Gastrocnemius medialis (tissue), 4 donors: ENCODE measurements around the gene PSMD14. TPM values are rescaled to one million over a fixed set of nuclear protein-coding genes. Genes with fewer than 3 reads are reported as not detected.
A peak's percentile ranks its signal among the peaks of the same experiment; 100 is the strongest.

Experiments used
- ATAC-seq, 2 donors: fragments of 150-250 bp; one replicate each; pipeline ENCODE4 v1.9.1; 2016
- DNase-seq, 2 donors: peaks; one replicate each; pipeline ENCODE4 v3.0.0-alpha.2; 2019
- H3K27ac ChIP-seq, 4 donors: fragments of 200-600 bp; sonication (generic); 1 replicate in 1 of 4; 2 replicates in 3 of 4; pipeline ENCODE4 v1.5.1; 2016 to 2018; ENCODE audit warnings: mild to moderate bottlenecking in 2 of 4, moderate library complexity in 1 of 4
- H3K27me3 ChIP-seq, 3 donors: fragments of 200-600 bp; sonication (generic) in 2 of 3; 1 replicate in 1 of 3; 2 replicates in 2 of 3; pipeline versions ENCODE4 v1.5.1 to v1.6.0; 2016 to 2019; ENCODE audit warnings: mild to moderate bottlenecking in 1 of 3, moderate library complexity in 1 of 3
- H3K36me3 ChIP-seq, 2 donors: fragments of 200-600 bp; sonication (generic) in 1 of 2; one replicate each; pipeline ENCODE4 v1.5.1; 2017 to 2018
- H3K4me1 ChIP-seq, 2 donors: fragments of 200-600 bp; sonication (generic) in 1 of 2; one replicate each; pipeline ENCODE4 v1.5.1; 2016 to 2017; ENCODE audit warnings: mild to moderate bottlenecking in 2 of 2
- H3K4me3 ChIP-seq, 4 donors: fragments of 200-600 bp; sonication (generic) in 3 of 4; 1 replicate in 1 of 4; 2 replicates in 3 of 4; pipeline ENCODE4 v1.5.1; 2016 to 2019; ENCODE audit warnings: mild to moderate bottlenecking in 2 of 4
- H3K9me3 ChIP-seq, 3 donors: fragments of 200-600 bp; sonication (generic) in 2 of 3; 1 replicate in 1 of 3; 2 replicates in 2 of 3; pipeline ENCODE4 v1.5.1; 2016 to 2019
- CTCF ChIP-seq, 5 experiments: fragments of 450-650 bp in 3 of 5; fragments of 200-600 bp in 2 of 5; sonication (generic) in 2 of 5; IDR thresholded peaks in 4 of 5; conservative IDR thresholded peaks in 1 of 5; 1 replicate in 4 of 5; 2 replicates in 1 of 5; pipeline ENCODE4 v1.5.1; 2016 to 2019; ENCODE audit warnings: antibody characterized with exemption in 5 of 5, mild to moderate bottlenecking in 3 of 5, moderate library complexity in 3 of 5
- POLR2A ChIP-seq, 2 donors: fragments of 450-650 bp; IDR thresholded peaks; one replicate each; pipeline ENCODE4 v1.6.1; 2017; ENCODE audit warnings: antibody characterized with exemption in 2 of 2, mild to moderate bottlenecking in 2 of 2, moderate library complexity in 2 of 2
- in situ Hi-C, 4 donors: fragments of 200-750 bp; cut with MboI; loops; one replicate each; pipeline versions ENCODE4 v1.15.0 to v1.8.0; 2017; ENCODE audit warnings: low sequenced_read_pairs in 4 of 4
- intact Hi-C: fragments of 100-400 bp; cut with DNase I; formaldehyde crosslinking; loops from one replicate; pipeline ENCODE4 v1.15.1; 2023; ENCODE audit warnings: low total_unique reads
- total RNA-seq, 4 donors: library from RNA; depleted of rRNA; stranded (reverse); fragments of >200 nt; gene quantifications; one replicate each; pipeline versions ENCODE4 v1.1.0 to v1.2.3, GENCODE V29; 2016

PSMD14 gene
- total RNA-seq, 4 donors from 2014 or later: 138 to 195 (median 163) TPM

- Histone ChIP-seq H3K4me3 (peak overlapping the region; percentile 15 to 45 (median 35)), H3K27me3 (peaks cover 96 to 100% (median 99%) of the 10 kb centered on the region in 3 donors), H3K27ac (no peak overlapping the region), H3K4me1 (peaks cover 7 to 11% of the 10 kb centered on the region in 2 donors), H3K9me3 (no peaks in the 10 kb centered on the region), H3K36me3 (no peaks in the 10 kb centered on the region)
- intact Hi-C loops (no loop called here), in situ Hi-C loops (no loop called here)
- ATAC-seq (no peak), DNase-seq (no peak)
- TF ChIP-seq CTCF (IDR thresholded peaks at IDR 0.05 in 4 of 5, conservative IDR thresholded peaks at IDR 0.05 in 1 of 5): no peak
- TF ChIP-seq POLR2A (IDR thresholded peaks at IDR 0.05): no peak
These were observed 115.5 kb downstream of the PSMD14 start for GRCh38 chr2:161423421-161424393.

GRCh38 chr2:161424394-161424769 is 116.2 kb downstream of the PSMD14 start:
- ATAC-seq: no peak
- Histone ChIP-seq H3K36me3 (no peaks in the 10 kb centered on the region), H3K4me1 (peaks cover 6 to 7% of the 10 kb centered on the region in 2 donors), H3K27me3 (peaks cover 95 to 96% (median 96%) of the 10 kb centered on the region in 3 donors), H3K9me3 (no peaks in the 10 kb centered on the region), H3K4me3 (peak overlapping the region; percentile 15 to 45 (median 35)), H3K27ac (no peak overlapping the region)
- TF ChIP-seq CTCF (IDR thresholded peaks at IDR 0.05 in 4 of 5, conservative IDR thresholded peaks at IDR 0.05 in 1 of 5): no peak
- TF ChIP-seq POLR2A (IDR thresholded peaks at IDR 0.05): no peak
- intact Hi-C loops (no loop called here), in situ Hi-C loops (no loop called here)
- DNase-seq: no peak

- ATAC-seq (no peak), DNase-seq (no peak)
- Histone ChIP-seq H3K27ac (no peak overlapping the region), H3K4me3 (no peak overlapping the region), H3K9me3 (no peaks in the 10 kb centered on the region), H3K27me3 (peaks cover 89 to 96% (median 90%) of the 10 kb centered on the region in 3 donors), H3K4me1 (peaks cover 6 to 7% of the 10 kb centered on the region in 2 donors), H3K36me3 (no peaks in the 10 kb centered on the region)
- intact Hi-C loops: no loop called here
- in situ Hi-C loops: no loop called here
- TF ChIP-seq POLR2A (IDR thresholded peaks at IDR 0.05) (no peak), CTCF (IDR thresholded peaks at IDR 0.05 in 4 of 5, conservative IDR thresholded peaks at IDR 0.05 in 1 of 5) (no peak)
These were observed 116.9 kb downstream of the PSMD14 start for GRCh38 chr2:161424891-161425727.

GRCh38 chr2:161425728-161426454 is 117.7 kb downstream of the PSMD14 start:
- in situ Hi-C loops: no loop called here
- Histone ChIP-seq H3K27ac (no peak overlapping the region), H3K36me3 (no peaks in the 10 kb centered on the region), H3K4me1 (peaks cover 6 to 7% of the 10 kb centered on the region in 2 donors), H3K4me3 (no peak overlapping the region), H3K27me3 (peaks cover 82 to 91% (median 85%) of the 10 kb centered on the region in 3 donors), H3K9me3 (no peaks in the 10 kb centered on the region)
- intact Hi-C loops: no loop called here
- no peak for DNase-seq
- TF ChIP-seq POLR2A (IDR thresholded peaks at IDR 0.05) (no peak), CTCF (IDR thresholded peaks at IDR 0.05 in 4 of 5, conservative IDR thresholded peaks at IDR 0.05 in 1 of 5) (no peak)
- no peak for ATAC-seq
